ENCODE results near the gene PDZD11.
"Not testable (repeated sequence)": the region's sequence is repeated elsewhere in the genome, so short reads cannot be mapped to it uniquely, and the experiment has no call there.

Gene PDZD11

DNA sequence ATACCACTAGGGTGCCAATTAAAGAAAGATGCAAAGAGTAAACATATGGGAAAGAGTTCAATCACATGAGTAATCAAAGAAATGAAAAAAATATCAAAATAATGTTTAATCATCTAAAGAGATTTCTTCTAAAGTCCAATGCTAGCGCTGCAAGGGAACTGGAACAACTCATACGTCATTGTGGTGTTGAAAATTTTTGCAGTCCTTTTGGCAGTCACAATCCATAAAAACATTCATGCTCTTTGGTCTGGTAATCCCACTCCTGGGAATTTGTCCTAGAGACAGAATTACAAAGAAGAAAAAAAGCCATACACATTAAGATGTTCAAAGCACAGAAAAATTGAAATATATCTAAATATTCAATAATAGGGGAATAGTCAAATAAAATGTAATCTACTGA lies 34.3 kb downstream of the PDZD11 start:
- DNase-seq, result no peak

DNA sequence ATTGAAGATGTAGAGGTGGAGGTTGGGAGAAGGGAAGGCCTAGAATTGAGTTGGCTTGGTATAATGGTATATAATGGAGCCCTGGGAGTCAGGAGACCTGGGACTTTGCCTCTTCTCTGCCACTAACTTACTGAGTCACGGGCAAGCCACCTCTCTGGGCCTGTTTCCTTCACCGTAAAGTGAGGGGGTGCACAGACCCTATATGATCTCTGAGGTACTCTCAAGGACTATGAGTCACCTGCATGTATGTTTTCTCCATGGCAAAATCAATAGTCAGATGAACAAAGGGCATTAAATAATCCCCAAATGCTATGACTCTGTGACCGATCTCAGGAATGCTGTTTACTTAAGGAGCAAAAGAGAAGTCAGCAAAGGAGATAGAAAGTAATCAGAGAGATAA lies 34.8 kb downstream of the PDZD11 start:
- DNase-seq, result no peak

DNA sequence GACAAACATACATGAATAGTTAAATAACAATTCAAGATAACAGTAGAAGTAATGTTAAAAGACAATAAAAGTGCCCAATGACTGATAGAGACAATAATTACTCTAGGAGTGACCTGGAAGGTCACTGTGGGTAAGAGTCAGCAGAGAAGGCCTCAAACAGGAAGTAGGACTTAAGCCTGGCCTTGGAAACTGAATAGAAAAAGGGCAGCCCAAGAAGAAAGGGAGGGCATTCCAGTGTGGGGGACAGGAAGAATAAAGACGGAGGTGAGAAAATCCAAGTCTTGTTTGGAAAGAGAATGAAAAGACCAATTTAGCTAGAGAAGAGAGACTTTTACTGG lies 35.7 kb downstream of the PDZD11 start:
- no peak for DNase-seq

DNA sequence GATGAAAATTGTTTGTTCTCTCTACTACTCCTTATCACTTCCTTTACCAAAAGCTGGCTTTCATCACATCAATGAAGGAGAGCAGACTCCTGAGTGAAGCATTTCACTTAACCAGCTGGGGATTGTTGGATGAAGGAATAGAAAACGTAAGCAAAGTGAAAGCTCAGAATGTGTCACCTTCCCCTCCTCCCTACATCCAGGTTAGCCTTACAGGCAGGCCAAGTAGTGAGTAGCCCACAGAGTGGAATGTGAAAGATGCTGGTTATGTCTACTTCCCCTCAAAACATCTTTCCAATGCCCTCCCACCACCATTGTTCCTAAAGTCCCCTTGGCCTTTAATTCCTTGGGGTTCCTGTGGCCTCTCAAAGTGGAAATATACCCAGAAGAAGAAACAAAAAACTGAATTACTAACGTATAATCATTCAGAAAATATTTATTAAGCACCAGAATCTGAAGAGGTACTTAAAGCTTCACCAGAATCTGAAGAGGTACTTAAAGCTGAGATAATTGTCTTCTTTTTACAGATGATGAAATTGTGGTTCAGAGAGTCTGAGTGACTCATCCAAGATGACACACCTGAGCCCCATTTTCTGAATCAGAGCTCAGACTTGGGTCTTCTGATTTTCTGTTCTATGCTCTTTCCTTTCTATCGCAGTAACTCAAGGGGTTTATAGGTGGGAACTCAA lies 36.2 kb downstream of the PDZD11 start:
- no peak for DNase-seq

DNA sequence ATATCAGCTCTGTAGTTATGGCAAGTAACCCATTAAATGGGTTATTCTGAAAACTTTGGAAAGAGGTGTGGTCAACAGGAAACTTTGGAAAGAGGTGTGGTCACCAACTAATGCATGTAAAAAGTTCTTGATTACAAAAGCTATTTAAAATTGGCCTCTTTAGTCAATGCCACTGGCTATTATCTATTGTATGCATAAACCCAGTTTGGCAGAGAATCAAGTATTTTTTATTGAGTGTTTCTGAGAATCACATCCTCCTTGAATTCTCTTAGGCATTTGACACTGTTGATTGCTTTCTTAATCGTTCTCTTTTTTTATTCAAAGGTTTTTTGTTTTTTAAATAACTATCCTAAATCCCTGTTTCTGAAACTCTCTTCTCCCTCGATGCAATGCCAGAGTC lies 37.2 kb downstream of the PDZD11 start:
- no peak for DNase-seq

DNA sequence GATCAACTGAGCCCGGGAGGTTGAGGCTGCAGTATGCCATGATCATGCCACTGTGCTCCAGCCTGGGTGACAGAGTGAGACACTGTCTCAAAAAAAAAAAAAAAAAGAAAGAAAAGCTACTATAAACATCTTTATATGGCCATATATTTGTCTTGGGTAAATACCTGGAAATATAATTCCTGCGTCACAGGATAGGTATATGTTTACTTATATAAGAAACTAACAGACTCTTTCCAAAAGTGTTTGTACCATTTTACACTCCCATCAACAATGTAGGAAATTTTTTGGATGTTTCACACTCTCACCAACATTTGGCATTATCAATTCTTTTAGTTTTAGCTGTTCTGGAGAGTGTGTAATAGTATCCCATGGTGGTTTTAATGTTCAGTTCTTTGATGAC lies 42.5 kb downstream of the PDZD11 start:
- no peak for DNase-seq

DNA sequence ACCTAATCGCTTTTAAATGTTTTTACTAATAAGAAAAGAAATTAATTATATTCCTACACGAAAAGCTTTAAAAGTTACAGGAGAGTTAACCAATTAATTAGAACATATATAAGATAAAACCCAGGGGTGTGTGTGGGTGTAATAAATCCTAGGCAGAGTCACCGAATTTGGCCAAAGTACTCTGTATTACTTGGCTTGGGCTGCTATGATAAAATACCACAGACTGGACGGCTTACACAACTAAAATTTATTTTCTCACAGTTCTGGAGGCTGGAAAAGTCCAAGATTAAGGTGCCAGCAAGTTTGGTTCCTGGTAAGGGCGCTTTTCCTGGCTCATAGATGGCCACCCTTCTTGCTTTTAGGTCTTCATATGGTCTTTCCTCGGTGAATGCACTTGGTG lies 44.8 kb downstream of the PDZD11 start:
- DNase-seq, result no peak

DNA sequence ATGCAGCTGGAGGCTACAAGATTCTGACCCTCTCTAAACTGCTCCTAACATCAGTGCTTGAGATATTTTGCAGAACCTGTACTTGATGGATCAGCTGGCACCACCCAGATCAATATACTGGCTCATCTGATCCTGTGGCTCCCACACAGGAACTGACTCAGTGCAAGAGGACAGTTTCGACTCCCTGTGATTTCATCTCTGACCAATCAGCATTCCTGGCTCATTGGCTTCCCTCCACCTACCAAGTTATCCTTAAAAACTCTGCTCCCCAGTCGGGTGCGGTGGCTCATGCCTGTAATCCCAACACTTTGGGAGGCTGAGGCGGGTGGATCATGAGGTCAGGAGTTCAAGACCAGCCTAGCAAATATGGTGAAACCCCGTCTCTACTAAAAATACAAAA lies 46.1 kb downstream of the PDZD11 start:
- DNase-seq, result not testable (repeated sequence)

DNA sequence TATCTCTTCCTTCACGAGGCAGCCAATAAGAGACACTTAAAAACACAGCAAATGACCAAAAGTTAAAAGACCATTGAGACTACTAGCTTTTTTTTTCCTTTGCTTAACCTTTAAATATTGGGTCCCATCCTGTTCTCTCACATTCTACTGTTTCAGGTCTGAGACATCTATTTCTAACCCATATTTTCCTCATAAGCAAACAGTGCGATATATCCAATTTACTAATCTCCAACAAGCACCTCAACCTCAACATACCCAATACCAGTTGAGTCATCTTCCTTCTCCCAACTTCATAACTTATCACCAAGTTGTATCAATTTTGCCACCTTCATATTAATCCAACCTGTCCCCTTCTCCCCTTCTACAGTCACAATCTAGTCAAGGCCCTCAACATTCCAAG lies 48.2 kb downstream of the PDZD11 start:
- DNase-seq, result no peak

DNA sequence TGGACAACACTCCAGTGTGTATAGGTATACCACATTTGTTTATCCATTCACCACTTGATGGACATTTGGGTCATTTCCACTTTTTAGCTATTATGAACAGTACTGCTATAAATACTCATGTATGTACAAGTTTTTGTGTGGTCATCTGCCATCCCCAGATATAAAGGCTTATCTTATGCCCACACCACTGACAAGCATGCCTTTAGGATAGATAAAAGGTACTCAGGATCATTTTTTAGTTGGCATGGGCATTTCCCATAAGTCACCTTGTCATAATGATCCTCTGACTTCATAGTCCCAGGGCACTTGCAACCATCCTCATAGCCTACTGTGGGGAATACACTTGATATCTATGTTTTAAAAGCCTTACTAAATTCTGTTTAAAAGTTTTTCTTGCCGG lies 49.0 kb downstream of the PDZD11 start:
- no peak for DNase-seq
